Stimulated activated CD4-positive, alpha-beta T cell treated with anti-CD3 and anti-CD28 coated beads, Interleukin-4, amount 100 ng/mL, for 48 hours (primary cell): ENCODE data around the gene PDE6H.

Experiments used
- DNase-seq, 2 donors: peaks; one replicate each; pipeline ENCODE4 v3.0.0-alpha.2; 2020; ENCODE audit warnings: low read depth in 2 of 2

PDE6H gene

DNA sequence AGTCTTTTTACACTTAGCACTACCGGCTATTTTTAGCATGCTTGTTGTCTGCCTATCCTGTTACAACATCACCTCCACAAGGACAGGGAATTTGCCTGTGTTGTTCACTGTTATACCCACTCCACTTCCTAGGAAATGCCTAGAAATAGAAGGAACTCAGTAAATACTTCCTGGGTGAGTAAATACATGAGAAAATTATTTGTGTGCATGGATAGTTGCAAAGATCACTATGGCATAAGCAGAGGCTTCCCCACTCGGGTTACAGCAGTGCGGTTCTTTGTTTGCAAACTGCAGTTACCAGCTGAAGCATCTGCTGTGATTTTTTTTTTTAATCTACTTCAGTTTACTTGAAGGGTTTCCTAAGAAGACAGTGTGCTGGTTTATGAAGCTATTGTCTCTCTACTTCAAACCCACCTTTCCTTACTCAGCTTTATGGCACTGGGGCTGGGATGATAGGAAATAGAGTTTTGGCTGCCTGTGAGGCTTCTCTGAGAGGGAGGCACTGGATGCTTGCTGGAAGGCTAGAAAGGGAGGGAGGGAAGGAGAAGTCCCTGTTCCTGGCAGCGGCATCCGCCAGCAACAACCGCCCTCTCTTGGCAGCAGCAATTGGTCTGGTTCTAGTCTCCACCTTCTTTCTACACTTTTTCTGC is 29.0 kb downstream of the PDE6H start:
- DNase-seq, result no peak

DNA sequence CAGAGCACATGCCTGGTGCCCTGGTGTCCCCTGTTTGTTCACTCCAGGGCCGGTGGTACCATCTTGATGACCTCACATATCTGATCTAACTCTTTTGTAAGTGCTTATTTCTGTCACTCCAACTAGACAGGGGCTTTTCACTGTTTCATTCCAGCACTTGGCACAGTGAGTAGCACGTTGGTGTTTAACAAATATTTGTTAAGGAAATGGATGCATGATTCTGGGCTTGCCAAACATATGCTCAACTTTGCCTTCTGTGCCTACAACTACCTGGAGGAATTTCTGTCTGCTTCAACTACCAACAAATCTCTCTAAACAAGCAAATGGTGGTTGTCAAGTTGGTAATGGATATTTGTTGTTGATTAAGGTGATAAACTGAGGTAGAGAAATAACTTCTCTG is 31.6 kb downstream of the PDE6H start:
- no peak for DNase-seq

DNA sequence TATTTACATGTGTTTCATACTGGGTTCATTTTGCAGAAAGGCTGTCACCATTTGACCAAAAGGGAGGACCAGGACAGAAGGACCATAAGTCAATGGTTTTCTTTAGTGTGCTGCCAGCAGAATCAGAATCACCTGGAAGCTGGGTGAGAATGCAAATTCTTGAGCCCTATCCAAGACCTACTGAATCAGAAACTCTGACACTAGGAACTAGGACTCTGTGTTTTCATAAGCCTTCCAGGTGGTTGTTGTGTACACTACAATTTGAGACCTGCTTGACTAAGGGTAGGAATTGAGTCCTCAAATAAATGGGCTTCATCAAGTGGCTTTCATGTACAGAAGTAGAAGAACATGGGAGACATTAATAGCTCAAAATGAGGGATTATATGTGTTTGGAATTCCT is 32.2 kb downstream of the PDE6H start:
- DNase-seq, result no peak

DNA sequence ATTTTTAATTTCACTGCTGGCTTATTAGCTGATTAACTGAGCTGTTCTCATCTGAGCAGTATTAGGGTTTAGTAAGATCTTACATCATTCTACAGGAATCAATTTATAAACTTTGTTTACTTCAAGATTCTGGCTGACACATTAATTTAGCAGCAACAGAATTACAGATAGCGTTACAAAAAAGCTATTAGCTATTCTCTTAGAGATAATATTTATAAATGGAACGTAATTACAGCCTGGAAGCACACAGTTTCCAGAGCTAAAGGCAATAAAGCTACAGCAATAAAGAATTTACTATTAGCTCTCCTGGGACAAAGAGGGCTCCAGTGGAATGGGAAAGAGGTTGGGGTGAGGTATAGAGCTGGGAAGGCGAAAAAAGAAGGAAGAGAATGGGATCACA is 34.7 kb downstream of the PDE6H start:
- no peak for DNase-seq

DNA sequence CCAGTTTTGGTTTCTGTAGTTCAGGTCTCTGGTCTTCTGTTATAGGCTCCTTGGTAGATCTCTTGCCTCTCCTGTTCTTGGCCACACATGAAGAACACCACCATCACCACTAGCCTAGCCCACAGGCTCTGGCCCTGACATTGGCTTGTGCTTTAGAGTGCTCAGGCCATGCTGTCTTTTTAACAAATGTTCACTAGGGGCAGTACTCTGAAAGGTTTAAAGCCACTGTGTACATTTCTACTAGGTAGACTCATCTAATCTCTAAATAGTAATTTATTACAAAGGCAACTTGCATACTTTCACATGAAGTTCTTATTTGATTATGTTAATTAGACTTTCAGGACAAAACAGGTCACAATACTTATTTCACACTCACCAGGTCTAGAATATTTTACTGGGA is 38.3 kb downstream of the PDE6H start:
- DNase-seq, result no peak

DNA sequence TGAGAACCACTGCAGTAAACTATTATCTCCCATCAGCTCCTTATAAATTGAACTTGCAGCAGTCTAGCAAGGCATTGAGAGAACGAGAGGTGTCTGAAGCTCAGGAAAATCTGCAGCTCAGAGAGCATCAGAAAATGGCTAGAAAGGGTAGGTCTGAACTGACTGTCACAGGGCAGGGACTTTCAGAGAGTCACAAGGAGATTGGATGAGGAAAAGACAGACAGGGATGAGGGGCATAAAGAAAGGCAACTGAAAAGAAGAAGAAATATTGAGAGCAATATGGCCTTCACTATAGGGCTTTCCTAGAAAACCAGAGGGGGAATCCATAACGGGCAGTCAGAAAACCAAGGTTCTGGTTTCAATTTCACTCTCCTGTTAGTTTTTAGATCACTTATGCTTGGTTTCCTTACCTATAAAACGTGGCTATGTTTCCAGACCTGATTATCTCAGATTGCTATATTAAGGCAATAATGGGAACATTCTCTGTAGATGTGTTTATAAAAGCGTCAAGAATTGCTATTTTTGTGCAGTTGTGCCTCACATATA is 40.9 kb downstream of the PDE6H start:
- DNase-seq, result no peak

DNA sequence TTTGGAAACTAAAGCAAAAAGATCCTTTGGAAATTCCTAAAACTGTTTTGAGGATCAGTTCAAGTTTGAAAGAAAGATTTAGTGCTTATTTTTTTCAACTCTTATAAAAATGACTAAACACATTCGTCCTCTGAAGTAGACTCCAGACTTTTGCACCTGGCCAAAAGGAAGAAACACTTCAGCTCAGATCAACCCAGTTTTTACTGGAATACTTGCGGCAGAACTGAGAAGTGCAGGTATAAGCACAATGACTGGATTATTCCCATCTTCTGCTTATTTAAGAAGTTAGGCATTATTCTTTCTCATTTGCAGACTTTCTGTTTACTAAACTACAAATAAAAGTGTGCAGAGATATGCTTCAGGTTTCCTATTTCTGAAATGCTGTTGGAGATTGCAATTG is 41.9 kb downstream of the PDE6H start:
- no peak for DNase-seq

DNA sequence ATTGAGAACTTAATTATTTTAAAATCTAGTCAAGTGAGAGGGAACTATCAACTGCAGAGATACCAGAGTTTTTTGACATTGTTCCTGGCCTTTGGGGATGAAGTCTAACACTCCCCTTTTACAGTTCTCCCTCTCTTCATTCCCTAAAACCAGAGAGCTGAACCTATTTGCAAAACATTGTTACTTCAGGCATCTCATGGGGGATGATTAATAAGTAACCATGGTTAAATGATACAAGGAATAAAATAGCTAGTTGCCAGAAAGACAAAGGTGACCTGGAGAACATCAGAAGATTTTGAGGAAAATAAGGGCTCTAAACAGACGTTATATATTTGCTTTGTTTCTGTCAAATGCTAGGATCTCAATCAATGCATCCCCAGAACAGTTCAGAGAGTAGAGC is 42.3 kb downstream of the PDE6H start:
- DNase-seq, result no peak

DNA sequence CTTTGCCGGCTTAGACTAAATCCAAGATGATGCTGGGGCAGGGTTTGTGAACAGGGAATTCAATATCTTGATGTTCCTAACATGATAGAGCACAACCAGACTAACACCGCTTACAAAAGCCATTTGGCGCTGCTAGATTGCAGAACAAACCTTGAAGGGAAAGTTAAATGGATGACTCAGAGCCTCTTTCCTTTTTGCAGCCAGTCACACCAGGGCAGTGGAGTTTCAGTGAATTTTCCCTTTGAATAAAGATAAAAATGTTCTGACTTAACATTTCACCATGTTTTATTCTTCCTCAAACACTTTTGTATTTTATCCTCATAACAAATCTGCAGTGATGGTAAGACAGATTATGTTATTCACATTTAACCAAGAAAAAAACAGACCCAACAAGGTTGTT is 47.3 kb downstream of the PDE6H start:
- no peak for DNase-seq
